GM15510 (cell line): ENCODE data around the gene OR51A2.
"Not testable (repeated sequence)": the region's sequence is repeated elsewhere in the genome, so short reads cannot be mapped to it uniquely, and the experiment has no call there.

Experiments
- POLR2A ChIP-seq: IDR thresholded peaks from 3 replicates; pipeline ENCODE4 v1.6.1; 2011; ENCODE audit warnings: borderline replicate concordance; ENCODE audit not compliant: insufficient read length; ENCODE audit errors: extremely low read depth

Gene OR51A2, protein sequence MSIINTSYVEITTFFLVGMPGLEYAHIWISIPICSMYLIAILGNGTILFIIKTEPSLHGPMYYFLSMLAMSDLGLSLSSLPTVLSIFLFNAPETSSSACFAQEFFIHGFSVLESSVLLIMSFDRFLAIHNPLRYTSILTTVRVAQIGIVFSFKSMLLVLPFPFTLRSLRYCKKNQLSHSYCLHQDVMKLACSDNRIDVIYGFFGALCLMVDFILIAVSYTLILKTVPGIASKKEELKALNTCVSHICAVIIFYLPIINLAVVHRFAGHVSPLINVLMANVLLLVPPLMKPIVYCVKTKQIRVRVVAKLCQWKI

DNA sequence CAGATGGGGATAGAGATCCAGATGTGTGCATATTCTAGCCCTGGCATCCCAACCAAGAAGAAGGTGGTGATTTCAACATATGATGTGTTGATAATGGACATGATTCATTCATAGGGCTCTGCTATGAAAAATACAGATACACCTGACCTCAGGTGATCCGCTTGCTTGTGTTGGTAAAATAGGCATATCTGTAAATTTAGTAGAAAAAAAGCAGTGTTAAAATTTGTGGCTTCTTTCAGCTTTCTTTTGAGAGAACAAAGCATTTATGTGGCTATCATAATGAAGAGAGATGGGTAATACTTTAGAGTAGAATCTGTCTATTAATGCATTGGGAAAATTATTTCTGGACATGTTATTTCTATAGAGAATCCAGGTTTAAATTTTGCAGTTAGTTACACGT lies at the start of gene OR51A2:
OR51A2 (minus strand) TSS at position 101 of the 400 bp plus-strand sequence; CDS start at position 101, 0 bp downstream.
- not testable (repeated sequence) for TF ChIP-seq POLR2A

DNA sequence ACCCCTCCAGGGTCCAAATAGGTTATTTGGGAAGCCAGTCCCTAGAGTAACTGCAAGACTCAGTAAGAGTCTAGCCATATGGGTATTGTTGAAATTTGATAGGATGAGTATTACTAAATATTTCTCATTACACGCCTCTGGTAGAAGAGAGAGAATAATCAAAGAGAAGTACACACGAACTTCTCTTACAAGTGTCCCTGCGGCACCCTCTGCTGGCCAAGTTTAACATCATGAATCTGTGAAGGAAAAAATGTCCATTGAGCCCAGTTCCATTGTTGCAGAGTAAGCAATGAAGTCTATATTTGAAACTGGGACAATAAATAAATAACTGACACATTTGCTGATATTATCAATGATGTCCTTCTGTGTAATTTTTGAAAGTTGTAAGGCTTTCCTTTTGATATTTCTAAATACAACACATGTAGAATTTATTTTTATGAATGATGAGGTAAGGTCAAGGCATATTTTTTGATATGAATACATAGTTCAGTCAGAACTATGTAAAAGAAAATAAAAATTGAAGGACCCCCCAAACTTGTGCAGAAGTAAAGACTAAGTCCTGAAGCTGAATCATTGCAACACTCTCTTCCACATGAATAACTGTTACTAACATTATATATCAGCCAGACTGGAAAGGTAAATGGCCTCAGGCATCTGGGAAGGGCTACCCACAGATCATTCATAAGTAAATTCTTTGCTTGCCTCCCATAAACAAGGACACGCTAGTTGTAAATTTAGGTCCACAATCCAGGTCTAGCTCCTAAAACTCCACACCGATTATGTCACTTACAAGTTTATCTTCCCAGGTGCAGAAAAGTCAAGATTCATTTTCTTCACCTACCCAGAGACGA lies 49.1 kb upstream of the OR51A2 start:
- TF ChIP-seq POLR2A: no peak

DNA sequence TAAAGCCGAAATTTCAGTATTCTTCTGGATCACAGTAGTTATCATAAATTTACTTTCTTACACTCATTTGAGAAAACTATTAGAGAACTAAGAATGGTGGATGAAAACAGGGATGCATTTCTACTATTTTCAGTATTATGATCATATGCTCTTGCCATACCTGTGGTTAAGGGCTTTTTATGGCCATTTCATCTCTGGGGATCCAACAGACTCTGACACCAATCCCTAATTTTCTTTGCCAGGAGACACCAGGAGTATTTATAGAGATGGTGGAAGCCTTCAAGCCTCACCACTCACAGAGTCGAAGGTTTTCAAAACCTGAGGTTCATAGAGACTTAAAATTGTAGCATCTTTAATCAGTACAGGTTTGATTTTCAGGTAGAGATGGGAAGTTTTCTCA lies 39.0 kb upstream of the OR51A2 start, which contains the start of gene OR51L1:
OR51L1 (plus strand) TSS at position 301 of the 400 bp plus-strand sequence. CDS start 4,132 bp downstream, outside the sequence.
- TF ChIP-seq POLR2A: no peak

DNA sequence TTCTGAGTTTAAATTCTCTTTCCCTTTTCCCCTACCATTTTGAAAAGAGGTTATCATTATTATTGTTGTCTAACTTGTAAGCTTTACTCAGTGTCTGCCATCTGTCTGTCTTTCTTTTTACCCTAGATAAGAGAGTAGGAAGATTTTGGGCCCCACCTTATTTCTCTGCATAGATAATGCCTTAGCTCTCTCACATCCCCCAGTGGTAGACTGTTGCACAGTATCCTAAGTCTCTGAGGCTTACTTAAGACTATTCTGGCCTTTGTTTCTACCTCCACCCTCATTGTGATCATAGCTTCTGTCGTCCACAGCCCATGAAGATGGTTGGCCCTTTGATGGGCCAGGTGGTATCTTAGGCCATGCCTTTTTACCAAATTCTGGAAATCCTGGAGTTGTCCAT lies 35.5 kb upstream of the OR51A2 start:
- no peak for TF ChIP-seq POLR2A

GRCh38 chr11:4983841-4984240 lies 28.3 kb upstream of the OR51A2 start:
- no peak for TF ChIP-seq POLR2A

GRCh38 chr11:4982678-4983077 lies 27.2 kb upstream of the OR51A2 start:
- TF ChIP-seq POLR2A: no peak

DNA sequence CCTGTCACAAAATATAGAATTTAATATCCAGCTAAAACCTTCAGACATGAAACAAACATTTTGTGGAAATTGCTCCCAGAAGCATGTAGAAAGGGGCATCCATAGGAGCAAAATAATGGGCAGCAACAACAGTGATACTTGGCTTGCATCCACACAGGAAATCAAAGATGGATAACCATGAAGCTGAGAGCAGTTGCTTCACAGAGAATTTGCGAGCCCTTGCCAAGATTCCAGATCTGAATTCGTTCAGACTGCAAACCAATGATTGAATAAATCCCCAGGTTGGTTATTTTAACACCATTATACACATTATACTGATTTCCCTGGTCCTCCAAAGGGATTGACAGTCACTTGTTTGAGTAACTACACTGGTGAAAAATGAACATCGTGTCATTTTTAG lies 23.5 kb upstream of the OR51A2 start:
- no peak for TF ChIP-seq POLR2A

- no peak for TF ChIP-seq POLR2A
Measured at GRCh38 chr11:4975436-4975835, 19.9 kb upstream of the OR51A2 start.

- TF ChIP-seq POLR2A: no peak
Measured at GRCh38 chr11:4962816-4963215, 7.3 kb upstream of the OR51A2 start.

- TF ChIP-seq POLR2A: no peak
Measured at GRCh38 chr11:4960877-4961276, 5.4 kb upstream of the OR51A2 start.

DNA sequence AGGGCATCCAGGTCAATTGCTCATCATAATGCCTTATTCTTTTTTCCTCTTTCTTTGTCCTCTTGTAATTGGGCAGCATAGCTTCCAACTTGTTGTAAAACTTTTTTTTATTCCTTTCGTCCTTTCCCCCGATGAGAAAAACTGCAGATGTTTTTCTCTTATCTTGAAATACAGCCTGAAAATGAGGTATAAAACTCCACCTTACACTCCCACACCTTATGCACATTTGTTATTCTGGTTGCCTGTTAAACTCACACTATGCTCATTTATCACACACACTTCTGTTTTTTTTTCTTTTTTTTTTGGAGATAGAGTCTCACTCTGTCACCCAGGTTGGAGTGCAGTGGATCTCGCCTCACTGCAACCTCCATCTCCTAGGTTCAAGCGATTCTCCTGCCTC lies 1.9 kb upstream of the OR51A2 start:
- no peak for TF ChIP-seq POLR2A

GRCh38 chr11:4947505-4947904 lies 8.0 kb downstream of the OR51A2 start, which contains the start of gene OR51A4:
Gene OR51A4 (minus strand): TSS chr11:4947605. CDS start chr11:4947100, 505 bp downstream.
- no peak for TF ChIP-seq POLR2A

GRCh38 chr11:4936745-4937144 lies 18.8 kb downstream of the OR51A2 start:
- TF ChIP-seq POLR2A: no peak

GRCh38 chr11:4932751-4933150 lies 22.8 kb downstream of the OR51A2 start:
- TF ChIP-seq POLR2A: no peak

DNA sequence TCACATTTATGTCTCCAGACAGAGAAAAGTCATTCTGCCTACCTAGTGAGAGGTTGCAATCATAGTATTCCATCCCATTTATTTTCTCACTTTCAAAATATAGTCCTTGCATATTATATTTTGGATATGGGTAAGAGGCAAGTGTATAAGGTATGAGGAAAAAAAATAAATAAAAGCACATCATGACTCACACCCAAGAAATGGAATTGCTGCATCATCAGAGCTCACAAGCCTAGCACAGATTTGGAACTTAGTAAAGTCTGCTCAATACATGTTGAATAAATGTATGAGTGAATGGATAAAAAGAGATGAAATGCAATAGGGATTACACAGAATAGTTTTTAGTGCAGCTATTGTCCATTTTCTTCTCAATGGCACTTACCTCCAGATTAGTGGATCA lies 28.9 kb downstream of the OR51A2 start:
- TF ChIP-seq POLR2A: no peak

GRCh38 chr11:4924239-4924638 lies 31.3 kb downstream of the OR51A2 start, which contains the start of gene OR51G1:
Gene OR51G1 (minus strand): TSS chr11:4924339. CDS start chr11:4924339, 0 bp downstream.
- no peak for TF ChIP-seq POLR2A

DNA sequence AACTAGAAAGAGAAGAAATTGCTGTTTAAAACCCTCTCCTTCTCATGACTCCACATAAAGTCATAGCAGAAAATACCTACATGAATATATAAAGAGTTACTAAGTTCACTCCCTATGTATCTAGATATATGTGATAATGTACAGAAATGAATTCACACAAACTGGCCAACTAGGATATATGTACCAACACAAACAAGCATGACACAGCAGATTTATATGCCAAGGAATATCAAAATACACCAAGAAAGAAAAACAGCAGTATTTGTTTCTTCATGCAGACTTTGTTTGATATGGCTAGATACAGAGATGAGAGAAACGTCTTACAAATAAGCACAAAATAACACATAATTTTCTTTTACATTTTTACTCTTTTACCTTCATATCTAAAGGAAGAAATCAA lies 33.2 kb downstream of the OR51A2 start:
- no peak for TF ChIP-seq POLR2A

DNA sequence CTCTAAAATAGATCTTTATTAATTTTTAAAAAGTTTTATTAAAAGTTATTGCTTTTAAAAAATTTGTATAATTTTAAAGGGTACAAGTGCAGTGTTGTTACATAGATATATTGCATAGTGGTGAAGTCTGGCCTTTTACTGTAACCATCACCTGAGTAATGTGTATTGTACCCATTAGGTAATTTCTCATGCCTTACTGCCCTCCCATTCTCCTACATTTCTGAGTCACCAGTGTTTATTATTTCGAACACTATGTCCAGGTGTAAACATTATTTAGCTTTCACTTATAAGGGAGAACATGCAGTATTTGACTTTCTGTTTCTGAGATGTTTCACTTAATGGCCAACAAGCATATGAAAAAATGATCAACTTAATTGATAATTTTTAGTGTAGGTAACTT lies 33.7 kb downstream of the OR51A2 start:
- no peak for TF ChIP-seq POLR2A
